GM13977 (cell line): ENCODE measurements around the gene THSD4.
"Not testable (repeated sequence)": the region's sequence is repeated elsewhere in the genome, so short reads cannot be mapped to it uniquely, and the experiment has no call there.

Source experiments
- DNase-seq: peaks from one replicate; pipeline ENCODE4 v3.0.0; 2012; ENCODE audit warnings: low spot score
- CTCF ChIP-seq: IDR thresholded peaks from 2 replicates; pipeline ENCODE4 v1.5.1; 2012; ENCODE audit warnings: mild to moderate bottlenecking, control low read depth; ENCODE audit not compliant: insufficient read depth; ENCODE audit errors: extremely low read depth, missing control alignments
- in situ Hi-C: fragments of 300-500 bp; cut with MboI; formaldehyde crosslinking; loops from one replicate; pipeline ENCODE4 v1.12.0; 2022; ENCODE audit warnings: low sequenced_read_pairs, low pct_unique_long_range_greater_than_20kb, mixed read lengths, inconsistent platforms; ENCODE audit not compliant: unreplicated experiment

Gene THSD4

GRCh38 chr15:71314956-71315537 lies 199.8 kb downstream of the THSD4 start:
- in situ Hi-C loops: no loop called here
- no peak for DNase-seq
- no peak for TF ChIP-seq CTCF

GRCh38 chr15:71316911-71317310 lies 201.6 kb downstream of the THSD4 start:
- no peak for TF ChIP-seq CTCF
- in situ Hi-C loops: no loop called here
- no peak for DNase-seq

GRCh38 chr15:71319424-71319823 lies 204.2 kb downstream of the THSD4 start:
- DNase-seq, in situ Hi-C loops: not testable (repeated sequence)

- in situ Hi-C loops: no loop called here
- TF ChIP-seq CTCF: no peak
- DNase-seq: no peak
Observed at GRCh38 chr15:71319935-71320334, 204.7 kb downstream of the THSD4 start.

- no peak for TF ChIP-seq CTCF
- DNase-seq: no peak
- in situ Hi-C loops: no loop called here
Observed at GRCh38 chr15:71323082-71323481, 207.8 kb downstream of the THSD4 start.

GRCh38 chr15:71323584-71323983 lies 208.3 kb downstream of the THSD4 start:
- TF ChIP-seq CTCF: no peak
- in situ Hi-C loops: no loop called here
- no peak for DNase-seq

- in situ Hi-C loops: no loop called here
- DNase-seq: no peak
Observed at GRCh38 chr15:71325481-71325880, 210.2 kb downstream of the THSD4 start.

More at GRCh38 chr15:71325481-71325880, 210.2 kb downstream of the THSD4 start:
- TF ChIP-seq CTCF: no peak
